ENCODE results near the gene PLIN3.
"Not testable (repeated sequence)": the region's sequence is repeated elsewhere in the genome, so short reads cannot be mapped to it uniquely, and the experiment has no call there.

The PLIN3 gene

DNA sequence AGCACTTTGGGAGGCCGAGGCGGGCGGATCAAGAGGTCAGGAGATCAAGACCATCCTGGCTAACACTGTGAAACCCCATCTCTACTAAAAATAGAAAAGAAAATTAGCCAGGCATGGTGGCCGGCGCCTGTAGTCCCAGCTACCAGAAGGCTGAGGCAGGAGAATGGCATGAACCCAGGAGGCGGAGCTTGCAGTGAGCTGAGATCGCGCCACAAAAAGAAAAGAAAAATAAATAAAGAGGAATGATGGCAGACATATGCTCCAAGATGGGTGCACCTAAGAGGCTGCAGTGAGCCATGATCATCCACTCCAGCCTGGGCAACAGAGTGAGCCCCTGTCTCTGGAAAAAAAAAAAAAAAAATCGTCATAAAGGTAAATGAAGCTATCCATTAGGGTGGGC is 21.5 kb downstream of the PLIN3 start:
- not testable (repeated sequence) for DNase-seq

DNA sequence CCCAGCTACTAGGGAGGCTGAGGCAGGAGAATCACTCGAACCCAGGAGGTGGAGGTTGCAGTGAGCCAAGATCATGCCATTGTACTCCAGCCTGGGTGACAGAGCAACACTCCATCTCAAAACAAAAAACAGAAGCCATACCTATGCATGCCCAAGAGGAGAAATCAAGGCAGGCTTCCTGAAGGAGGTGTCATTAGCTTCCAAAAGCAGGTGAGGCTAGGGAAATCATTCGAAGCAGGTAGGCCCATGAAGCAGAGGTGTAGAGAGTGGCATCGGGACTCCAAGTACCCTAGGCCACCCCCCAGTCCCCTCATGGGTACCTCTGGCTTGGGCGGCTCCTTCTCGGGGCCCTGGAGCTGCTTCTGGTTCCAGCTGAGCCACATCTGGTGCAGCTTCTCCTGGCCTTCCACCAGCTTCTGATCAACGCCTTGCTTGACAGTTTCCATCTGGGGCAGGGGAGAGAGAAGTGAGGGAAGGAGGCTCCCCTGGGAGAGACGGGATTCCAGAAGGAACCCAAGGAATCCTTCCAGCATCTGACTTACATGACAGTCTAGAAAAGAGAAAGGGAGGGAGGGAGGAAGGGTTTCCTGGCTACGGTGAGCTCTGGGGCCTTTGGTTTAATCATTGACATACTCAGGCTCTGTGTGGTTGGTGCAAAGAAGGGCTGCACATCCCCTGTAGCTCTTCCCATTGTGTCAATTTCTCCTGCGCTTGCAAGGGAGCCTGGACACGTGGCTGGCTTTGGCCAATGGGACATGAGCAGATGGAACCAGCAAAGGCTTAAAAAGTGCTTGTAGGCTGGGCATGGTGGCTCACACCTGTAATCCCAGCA is 22.9 kb downstream of the PLIN3 start:
- no peak for DNase-seq

DNA sequence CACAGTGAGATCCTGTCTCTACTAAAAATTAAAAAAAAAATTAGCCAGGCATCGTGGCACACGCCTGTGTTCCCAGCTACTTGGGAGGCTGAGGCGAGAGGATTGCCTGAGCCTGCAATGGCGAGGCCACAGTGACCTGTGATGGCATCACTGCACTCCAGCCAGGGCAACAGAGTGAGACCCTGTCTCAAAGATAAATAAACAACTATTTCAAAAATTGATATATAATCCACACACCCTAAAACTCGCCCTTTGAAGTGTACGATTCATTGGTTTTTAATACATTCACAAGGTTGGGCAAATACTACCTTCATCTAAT is 23.9 kb downstream of the PLIN3 start:
- no peak for DNase-seq

DNA sequence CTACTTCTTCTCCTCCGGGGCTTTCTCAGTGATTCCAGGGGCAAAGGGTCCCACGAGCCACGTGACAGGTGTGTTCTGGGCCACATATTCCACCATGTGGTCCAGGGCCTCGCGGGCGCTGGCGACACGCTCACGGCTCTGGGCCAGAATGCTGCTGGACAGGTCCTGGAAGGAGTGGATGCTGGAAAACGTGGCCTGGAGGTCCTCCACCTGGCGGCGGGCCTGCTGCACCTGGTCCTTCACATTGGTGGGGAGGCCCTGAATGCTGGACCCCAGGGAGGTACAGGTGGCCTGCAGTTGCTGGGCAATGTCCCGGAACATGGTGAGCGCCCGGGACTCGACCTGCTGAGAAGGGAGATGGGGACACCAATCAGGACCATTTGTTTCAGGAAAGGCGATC is 28.3 kb downstream of the PLIN3 start:
- DNase-seq: no peak

DNA sequence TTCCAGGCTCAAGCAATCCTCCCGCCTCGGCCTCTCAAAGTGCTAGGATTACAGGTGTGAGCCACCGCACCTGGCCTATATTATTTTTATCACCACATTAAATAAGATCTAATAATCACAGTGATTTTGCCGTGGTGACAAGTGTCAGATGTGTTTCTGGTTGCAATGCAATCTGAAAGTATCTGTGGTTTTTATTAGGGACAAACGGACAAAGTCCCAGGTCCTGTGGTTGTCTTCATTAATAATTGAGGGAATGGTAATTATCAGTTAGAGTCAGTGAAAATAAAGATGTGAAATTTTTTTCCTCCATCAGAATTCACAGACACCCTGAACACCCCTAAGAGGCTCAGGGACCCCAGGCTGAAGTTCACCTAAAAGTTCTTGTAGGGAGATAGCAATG is 34.7 kb downstream of the PLIN3 start:
- DNase-seq: no peak

DNA sequence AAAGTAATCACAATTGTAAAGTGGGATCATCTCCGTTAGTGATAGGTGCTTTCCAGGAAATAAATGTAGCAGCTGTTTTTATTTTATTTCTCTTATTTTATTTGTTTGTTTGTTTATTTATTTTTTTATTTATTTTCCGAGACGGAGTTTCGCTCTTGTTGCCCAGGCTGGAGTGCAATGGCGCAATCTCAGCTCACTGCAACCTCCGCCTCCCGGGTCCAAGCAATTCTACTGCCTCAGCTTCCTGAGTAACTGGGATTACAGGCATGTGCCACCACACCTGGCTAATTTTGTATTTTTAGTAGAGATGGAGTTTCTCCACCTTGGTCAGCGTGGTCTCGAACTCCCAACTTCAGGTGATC is 35.5 kb downstream of the PLIN3 start:
- not testable (repeated sequence) for DNase-seq

DNA sequence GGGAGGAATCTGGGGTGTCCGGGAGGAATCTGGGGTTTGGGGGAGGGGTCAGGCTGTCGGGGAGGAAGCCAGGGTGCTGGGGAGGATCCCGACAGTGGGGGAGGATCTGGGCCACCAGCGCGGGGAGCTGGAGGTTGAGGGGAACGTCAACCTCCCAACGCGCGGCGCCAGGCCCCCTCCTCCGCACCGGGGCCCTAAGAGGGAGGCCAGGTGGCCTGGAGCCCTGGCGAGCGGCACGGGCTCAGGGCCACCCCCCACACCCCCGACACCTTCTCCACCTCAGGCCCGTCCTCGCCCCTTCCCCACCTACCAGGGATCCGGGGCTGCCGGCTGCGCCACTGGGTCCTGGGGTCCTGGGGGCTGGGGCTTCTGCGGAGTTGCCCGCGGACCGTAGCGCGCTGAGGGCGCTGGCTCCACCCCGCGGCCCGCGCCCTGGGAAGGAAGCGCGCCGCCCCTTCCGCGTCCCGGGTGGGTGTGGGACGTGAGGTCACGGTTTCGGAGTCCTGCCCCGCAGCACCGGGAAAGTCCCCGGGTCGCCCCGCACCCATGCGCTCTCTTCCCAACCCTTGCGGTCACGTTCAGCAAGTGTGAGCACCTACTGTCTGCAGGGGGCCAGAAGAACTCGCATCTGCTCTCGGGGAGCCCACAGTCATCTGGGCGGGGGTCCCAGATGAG is 36.0 kb downstream of the PLIN3 start, which contains the start of gene TICAM1:
TSS of gene TICAM1 (minus strand) at position 409 of the 675 bp plus-strand sequence. CDS start 13,335 bp downstream, outside the sequence.
- peak; percentile 82 for DNase-seq

DNA sequence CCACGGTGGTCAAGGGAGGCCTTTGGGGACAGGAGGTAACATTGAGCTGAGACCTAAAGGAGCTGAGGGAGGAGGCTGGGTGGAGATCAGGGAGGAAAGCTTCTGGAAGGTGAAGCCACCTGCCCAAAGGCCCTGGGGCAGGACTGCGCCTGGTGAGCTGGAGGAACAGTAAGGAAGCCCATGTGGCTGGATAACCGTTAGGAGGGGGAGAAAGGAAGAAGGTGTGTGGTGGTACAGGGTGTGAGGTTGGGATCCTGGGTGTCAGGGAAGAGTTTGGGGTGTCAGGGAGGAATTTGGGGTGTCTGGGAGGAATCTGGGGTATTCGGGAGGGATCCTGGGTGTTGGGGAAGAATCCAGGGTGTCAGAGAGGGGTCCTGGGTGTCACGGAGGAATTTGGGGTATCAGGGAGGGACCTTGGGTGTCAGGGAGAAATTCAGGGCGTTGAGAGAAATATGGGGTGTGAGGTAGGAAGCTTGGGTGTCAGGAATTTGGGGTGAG is 36.6 kb downstream of the PLIN3 start:
- DNase-seq: no peak

DNA sequence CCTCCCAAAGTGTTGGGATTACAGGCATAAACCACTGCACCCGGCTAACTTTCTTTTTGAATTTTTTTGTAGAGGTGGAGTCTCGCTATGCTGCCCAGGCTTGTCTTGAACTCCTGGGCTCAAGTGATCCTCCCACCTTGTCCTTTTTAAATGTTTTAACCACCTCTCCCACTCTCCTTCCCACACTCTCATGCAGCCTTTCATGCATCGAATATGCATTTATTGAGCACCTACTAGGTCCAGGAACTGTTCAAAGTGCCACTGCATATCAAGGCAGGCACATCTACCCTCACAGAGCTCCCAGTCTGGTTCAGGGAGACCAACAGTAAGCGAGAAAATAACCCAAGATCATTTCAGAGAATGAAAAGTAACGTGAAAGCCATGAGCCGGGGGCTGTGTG is 37.1 kb downstream of the PLIN3 start:
- no peak for DNase-seq

DNA sequence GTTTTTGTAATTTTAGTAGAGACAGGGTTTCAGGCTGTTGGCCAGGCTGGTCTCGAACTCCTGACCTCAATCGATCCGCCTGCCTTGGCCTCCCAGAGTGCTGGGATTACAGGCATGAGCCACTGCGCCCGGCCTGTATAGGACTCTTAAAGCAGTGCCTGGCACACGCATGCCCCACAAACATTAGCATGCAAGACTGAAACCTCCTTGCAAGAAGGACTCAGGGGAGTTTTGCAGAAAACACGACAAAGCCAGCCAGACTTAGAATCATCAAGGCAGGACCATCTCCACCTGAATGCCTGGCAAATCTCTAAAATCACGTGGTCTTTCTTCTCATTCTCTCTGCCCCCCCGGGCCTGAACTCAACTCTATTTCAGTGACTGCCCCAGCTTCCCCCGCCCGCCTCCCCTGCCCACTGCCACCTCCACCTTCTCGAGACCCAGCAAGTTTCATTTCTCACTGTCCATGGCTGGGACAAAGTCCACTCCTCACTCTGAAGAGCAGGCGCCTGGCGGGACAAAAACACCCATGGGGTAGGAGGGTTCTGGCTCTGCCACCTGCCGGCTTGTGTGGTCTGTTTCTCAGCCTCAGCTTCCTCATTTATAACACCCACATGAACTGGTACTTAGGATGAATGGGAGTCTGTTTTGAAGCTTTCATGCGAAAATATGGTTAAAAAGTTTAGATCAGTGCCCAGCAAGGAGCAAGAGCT is 38.3 kb downstream of the PLIN3 start:
- DNase-seq: no peak

DNA sequence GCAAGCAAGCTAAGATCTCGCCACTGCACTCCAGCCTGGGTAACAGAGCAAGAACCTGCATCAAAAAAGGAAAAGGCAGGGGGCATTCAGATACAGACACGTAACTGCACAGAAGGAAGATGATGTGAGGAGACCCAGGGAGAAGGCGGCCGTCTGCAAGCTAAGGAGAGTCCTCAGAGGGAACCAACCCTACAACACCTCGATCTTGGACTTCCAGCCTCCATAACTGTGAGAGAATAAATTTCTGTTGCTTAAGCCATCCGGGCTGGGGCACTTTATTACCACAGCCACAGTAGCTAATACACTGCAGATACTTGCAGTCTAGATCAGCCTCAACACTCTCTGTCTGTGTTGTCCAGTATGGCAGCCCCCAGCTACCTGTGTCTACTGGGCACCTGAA is 43.9 kb downstream of the PLIN3 start:
- no peak for DNase-seq

DNA sequence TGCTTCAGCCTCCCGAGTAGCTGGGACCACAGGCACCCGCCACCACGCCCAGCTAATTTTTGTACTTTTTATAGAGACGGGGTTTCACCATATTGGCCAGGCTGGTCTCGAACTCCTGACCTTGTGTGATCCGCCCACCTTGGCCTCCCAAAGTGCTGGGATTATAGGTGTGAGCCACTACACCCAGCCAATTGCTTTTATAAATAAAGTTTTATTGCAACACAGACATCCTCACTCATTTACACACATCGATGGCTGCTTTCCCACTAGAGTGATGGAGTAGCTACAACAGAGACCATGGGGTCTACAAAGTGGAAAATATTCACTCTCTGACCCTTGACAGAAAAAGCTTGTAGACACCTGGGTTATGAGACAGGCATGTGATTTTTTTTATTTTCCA is 45.1 kb downstream of the PLIN3 start:
- not testable (repeated sequence) for DNase-seq

DNA sequence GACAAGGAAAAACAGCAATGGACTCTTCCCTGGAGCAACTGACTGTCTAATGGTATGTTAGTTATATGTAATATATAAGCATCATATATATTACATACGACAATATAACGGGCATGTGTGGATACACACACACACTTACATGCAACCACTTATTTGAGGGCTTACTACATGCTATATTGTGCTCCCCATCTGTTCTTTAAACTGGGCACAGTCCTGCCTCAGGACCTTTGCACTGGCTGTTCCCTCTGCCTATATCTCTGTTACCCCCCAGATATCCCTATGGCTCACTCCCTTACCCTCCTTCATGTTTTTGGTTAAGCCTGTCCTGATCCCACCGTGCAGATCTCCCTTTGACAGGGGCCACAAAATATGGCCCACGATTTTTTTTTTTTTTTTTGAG is 46.2 kb downstream of the PLIN3 start:
- no peak for DNase-seq

DNA sequence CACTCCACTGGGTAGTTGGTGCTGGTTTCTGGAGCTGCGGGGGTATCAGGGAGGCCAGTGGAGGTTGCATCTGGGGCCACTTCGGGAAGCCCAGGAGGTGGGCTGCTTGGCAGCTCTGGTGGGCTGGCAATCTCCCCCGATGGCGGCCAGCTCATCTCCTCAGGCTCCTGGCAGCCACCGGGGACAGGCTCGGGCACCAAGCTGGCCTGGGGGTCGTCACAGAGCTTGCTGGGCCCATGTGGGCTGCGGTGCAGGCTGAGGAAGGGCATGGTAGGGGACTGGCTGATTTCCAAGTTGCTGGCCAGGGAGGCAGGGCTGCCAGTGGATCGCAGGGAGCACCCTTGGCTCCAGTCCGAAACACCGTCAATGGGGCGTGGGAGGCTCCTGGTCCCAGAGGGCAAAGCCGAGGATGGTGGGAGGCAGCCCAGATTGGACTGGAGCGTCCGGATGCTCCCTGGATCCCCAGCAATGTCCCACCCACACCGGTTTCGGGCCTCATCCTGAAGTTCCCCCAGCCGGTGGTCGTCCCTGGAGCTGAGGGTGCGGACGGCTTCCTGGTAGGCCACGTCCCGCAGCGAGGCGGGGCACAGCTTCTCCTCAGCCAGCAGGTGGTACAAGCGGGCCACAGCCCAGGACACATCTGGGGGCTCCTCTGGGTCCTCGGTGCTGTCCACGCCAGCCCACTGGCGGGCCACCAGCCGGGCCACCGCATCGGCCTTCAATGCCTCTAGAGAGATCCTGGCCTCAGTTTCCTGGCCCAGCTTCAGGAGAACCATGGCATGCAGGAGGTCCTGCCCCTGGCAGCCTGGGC is 49.8 kb downstream of the PLIN3 start:
- no peak for DNase-seq

DNA sequence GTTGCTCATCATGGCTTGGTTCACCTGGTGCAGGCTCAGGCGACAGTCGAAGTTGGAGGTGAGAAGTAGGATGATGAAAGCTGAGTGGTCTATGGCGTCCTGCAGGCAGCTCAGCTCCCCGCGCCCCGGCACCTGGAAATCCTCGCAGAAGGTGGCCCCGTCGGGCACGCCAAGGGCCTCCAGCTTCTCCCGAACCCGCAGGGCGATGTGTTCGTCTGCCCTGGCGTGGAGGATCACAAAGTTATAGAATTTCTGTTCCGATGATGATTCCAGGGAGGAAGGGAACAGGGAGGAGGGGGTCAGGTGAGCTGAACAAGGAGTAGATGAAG is 50.6 kb downstream of the PLIN3 start:
- no peak for DNase-seq

DNA sequence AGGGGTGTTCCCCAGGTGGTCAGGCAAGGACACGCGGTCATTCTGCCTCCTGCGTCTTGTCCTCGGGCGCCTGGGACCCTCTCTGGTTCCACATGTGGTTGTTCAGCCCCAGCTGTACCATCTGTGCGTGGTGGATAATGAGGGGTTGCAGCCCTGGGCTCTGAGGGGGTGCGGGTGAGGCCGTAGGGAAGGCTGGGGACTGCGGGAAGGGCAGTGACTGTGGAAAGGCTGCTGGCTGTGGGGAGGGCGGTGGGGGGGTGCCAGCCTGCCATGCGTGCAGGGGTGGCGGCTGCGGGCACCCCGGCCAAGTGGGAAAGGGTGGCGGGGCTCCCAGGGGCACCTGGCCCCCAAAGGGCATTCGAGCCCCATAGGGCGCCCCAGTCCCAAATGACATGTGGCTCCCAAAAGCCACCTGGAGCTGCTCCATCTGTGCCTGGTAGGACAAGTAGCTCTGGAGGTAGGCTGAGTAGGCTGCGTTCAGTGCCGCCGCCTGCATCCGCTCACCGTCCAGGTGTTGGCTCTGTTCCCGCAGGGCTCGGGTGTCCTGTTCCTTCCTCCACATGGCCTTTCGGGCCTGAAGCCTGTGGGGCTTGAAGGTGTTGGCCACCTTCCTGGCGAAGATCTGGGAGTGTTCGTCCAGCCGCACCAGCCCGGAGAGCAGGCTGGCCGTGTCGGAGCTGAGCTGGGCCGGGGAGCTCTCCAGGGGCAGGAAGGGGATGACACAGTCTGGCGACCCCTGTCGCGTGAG is 51.1 kb downstream of the PLIN3 start:
- no peak for DNase-seq

DNA sequence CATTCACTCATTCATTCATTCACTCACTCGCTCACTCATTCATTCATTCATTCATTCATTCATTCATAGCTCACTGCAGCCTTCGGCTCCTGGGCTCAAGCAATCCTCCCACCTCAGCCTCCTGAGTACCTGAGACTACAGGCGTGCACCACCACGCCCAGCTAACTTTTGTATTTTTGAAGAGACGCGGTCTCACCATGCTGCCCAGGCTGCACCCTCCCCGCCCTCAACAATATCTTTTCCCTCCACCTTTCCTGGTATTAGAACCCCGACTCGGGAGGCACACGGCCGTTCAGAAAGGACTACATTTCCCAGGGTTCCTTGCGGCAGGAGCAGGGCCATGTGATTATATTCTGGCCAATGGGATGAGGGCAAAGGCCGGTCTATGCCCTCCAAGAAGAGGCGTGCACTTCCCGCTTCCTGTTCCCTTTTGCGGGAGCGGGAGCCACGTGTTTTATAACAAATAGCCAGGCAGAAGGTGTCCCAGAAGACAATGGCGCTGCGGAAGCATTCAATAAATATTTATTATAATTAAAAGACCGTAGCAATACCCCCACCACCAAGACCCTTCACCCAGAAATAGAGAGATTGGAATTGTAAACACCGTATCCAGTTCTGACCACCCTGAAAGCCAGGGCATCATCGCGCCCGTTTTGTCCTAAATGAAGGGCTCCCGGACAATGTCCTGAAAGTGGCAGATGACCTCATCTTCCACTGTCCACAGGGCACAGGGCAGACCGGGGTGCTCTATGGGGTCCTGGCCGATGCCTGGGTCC is 51.9 kb downstream of the PLIN3 start:
- peak; percentile 92 for DNase-seq

DNA sequence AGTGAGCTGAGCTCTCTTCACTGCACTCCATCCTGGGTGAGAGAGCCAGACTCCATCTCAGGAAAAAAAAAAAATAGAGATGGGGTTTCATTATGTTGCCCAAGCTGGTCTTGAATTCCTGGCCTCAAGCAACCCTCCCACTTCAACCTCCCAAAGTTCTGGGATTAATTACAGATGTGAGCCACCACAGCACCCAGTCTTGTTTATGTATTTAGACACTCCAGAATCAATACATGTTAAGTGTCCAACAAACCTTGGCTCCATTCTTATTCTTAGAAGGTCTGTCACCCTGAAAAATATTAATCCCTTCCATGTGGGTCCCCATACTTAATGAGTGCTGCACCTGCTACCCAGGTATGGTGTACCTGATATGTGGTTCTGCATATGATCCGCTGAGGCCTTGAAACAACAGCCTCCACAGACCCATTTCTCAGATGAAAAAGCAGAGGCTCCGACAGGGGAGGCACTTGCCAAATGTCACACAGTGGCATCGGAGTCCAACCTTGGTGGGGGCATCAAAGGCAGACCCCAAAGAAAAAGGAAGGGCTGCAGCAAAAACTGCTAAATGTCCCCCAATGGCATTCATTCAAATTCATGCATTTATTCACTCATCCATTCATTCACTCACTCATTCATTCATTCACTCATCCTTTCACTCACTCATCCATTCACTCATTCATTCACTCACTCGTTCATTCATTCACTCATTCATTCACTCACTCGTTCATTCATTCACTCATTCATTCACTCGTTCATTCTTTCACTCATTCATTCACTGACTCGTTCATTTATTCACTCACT is 52.6 kb downstream of the PLIN3 start:
- DNase-seq: no peak

DNA sequence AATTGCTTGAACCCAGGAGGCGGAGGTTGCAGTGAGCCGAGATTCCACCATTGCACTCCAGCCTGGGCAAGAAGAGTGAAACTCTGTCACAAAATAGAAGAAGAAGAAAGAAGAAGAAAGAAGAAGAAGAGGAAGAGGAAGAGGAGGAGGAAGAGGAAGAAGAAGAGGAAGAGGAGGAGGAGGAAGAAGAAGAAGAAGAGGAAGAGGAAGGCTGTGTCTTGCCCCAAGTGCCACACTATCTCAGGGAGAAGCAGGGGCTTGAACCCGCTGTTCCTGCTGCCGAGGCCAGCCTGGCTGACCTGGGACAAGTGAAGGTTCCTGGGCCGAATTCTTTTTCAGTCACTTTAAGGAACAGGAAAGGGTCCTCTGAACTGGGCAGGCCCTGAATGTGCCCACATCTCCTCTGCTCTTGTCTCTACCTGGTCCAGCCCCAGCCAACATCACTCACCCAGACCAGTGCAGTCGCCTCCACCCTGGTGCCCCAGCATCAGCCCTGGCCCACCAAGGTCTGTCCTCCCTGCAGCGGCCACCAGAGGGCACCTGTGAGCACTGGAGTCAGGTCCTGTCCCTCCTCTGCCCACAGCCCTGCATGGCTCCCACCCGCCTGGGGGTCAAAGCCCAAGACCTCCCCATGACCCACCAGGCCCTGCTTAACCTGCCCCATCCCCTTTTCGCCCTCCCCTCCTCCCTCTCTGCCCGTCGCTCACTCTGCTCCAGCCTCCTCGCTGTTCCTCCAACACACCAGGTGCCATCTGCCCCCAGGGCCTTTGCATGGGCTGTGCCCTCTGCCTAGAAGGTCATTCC is 55.9 kb downstream of the PLIN3 start:
- peak; percentile 93 for DNase-seq

DNA sequence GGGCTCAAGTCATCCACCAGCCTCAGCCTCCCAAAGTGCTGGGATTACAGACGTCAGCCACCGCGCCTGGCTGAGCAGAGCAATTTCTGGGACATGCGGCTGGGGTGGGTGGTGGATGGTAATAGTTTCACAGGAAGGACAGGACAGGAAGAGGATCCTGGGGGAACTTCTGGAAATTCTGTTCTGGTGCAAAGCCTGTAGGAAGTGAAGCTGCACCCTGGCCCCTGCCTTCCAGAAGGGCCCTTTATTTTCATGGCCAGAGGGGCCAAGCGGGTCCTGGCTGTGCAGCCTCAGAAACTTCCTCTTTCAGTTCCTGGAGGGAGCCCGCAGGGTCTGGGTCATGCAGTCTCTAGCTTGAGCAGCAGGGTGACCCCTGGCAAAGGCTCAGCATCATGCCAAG is 60.3 kb downstream of the PLIN3 start:
- DNase-seq: no peak

Data from activated CD4-positive, alpha-beta T cell treated with anti-CD3 and anti-CD28 coated beads, Interleukin-2, Interleukin-6, amounts not matched to agents 100 ng/mL and 50 ng/mL, durations not matched to agents 16 hours and 8 hours (primary cell).